IMR-90 (cell line): ENCODE results near the gene TAF3.

Experiments used
- CEBPB ChIP-seq: IDR thresholded peaks from 2 replicates; pipeline ENCODE4 v1.6.1; 2012; ENCODE audit warnings: low read depth, low read length, improper control_type of control experiment
- CTCF ChIP-seq: conservative IDR thresholded peaks from 2 replicates; pipeline ENCODE4 v1.5.1; 2012; ENCODE audit warnings: mild to moderate bottlenecking, low read depth, low read length, improper control_type of control experiment
- FOS ChIP-seq: fragments of 150-350 bp; IDR thresholded peaks from 2 replicates; pipeline ENCODE4 v1.6.1; 2016; ENCODE audit warnings: low read depth, low read length
- MAZ ChIP-seq: IDR thresholded peaks from 2 replicates; pipeline ENCODE4 v1.6.1; 2012; ENCODE audit warnings: low read depth, mild to moderate bottlenecking, low read length, improper control_type of control experiment, moderate library complexity, borderline replicate concordance
- MXI1 ChIP-seq: IDR thresholded peaks from 2 replicates; pipeline ENCODE4 v1.6.1; 2012; ENCODE audit warnings: low read depth, mild to moderate bottlenecking, low read length, moderate library complexity, borderline replicate concordance
- NFE2L2 ChIP-seq: fragments of 150-350 bp; IDR thresholded peaks from 2 replicates; pipeline ENCODE4 v1.6.1; 2016; ENCODE audit warnings: low read depth, mild to moderate bottlenecking, low read length
- POLR2A ChIP-seq: IDR thresholded peaks from 2 replicates; pipeline ENCODE4 v1.6.1; 2012; ENCODE audit warnings: mild to moderate bottlenecking, low read depth, low read length
- RAD21 ChIP-seq: IDR thresholded peaks from 2 replicates; pipeline ENCODE4 v1.6.1; 2012; ENCODE audit warnings: low read length, improper control_type of control experiment
- RCOR1 ChIP-seq: IDR thresholded peaks from 2 replicates; pipeline ENCODE4 v1.6.1; 2012; ENCODE audit warnings: mild to moderate bottlenecking, low read length, improper control_type of control experiment; ENCODE audit not compliant: insufficient replicate concordance
- SMC3 ChIP-seq: fragments of 150-350 bp; IDR thresholded peaks from 2 replicates; pipeline ENCODE4 v1.6.1; 2016; ENCODE audit warnings: low read depth, mild to moderate bottlenecking, antibody characterized with exemption, low read length, moderate library complexity

- TF ChIP-seq CEBPB: no peak
- TF ChIP-seq CTCF: no peak
- no peak for TF ChIP-seq RAD21
- TF ChIP-seq POLR2A: no peak
- TF ChIP-seq MXI1: no peak
- no peak for TF ChIP-seq FOS
- TF ChIP-seq RCOR1: no peak
- no peak for TF ChIP-seq NFE2L2
- no peak for TF ChIP-seq MAZ
- no peak for TF ChIP-seq SMC3
Observed at GRCh38 chr10:7972367-7972766, 154.1 kb downstream of the TAF3 start.
